GM20000 (cell line): ENCODE data around the gene PKP4.

Experiments used
- DNase-seq: peaks from one replicate; pipeline ENCODE4 v3.0.0; 2012; ENCODE audit warnings: low spot score
- CTCF ChIP-seq: IDR thresholded peaks from 2 replicates; pipeline ENCODE4 v1.5.1; 2012; ENCODE audit warnings: mild to moderate bottlenecking, control low read depth; ENCODE audit errors: extremely low read depth, missing control alignments

Gene PKP4

GRCh38 chr2:158509928-158510797 lies 53.4 kb downstream of the PKP4 start:
- DNase-seq = no peak
- no peak for TF ChIP-seq CTCF

- no peak for TF ChIP-seq CTCF
- no peak for DNase-seq
Measured at GRCh38 chr2:158510887-158511286, 54.1 kb downstream of the PKP4 start.

- no peak for TF ChIP-seq CTCF
- DNase-seq = no peak
Measured at GRCh38 chr2:158511706-158512105, 55.0 kb downstream of the PKP4 start.

GRCh38 chr2:158512323-158512722 lies 55.6 kb downstream of the PKP4 start:
- no peak for TF ChIP-seq CTCF

GRCh38 chr2:158513841-158514240 lies 57.1 kb downstream of the PKP4 start:
- DNase-seq = no peak
- TF ChIP-seq CTCF = no peak

More at GRCh38 chr2:158512323-158512722, 55.6 kb downstream of the PKP4 start:
- no peak for DNase-seq

GRCh38 chr2:158518084-158518483 lies 61.3 kb downstream of the PKP4 start:
- no peak for DNase-seq

More at GRCh38 chr2:158518084-158518483, 61.3 kb downstream of the PKP4 start:
- TF ChIP-seq CTCF = no peak
